Thoracic aorta (tissue), 2 donors: Measurements from ENCODE around the gene NAXE. TPM values are rescaled to one million over a fixed set of nuclear protein-coding genes. Genes with fewer than 3 reads are reported as not detected.
A peak's percentile ranks its signal among the peaks of the same experiment; 100 is the strongest.
"Not testable (repeated sequence)": the region's sequence is repeated elsewhere in the genome, so short reads cannot be mapped to it uniquely, and the experiment has no call there.

Source experiments
- ATAC-seq: fragments of 150-250 bp; one replicate; pipeline ENCODE4 v1.8.0; 2017; ENCODE audit warnings: low read depth; ENCODE audit not compliant: insufficient number of reproducible peaks, low FRiP score
- DNase-seq: peaks from one replicate; pipeline ENCODE4 v3.0.0-alpha.2; 2020; ENCODE audit warnings: low spot score
- H3K27ac ChIP-seq, 2 donors: fragments of 200-600 bp; sonication (generic); 1 replicate in 1 of 2; 2 replicates in 1 of 2; pipeline ENCODE4 v1.5.1; 2016; ENCODE audit warnings: mild to moderate bottlenecking in 2 of 2, moderate library complexity in 2 of 2
- H3K27me3 ChIP-seq: fragments of 200-600 bp; sonication (generic); replicated peaks from 2 replicates; pipeline ENCODE4 v1.6.0; 2016; ENCODE audit warnings: mild to moderate bottlenecking; ENCODE audit not compliant: insufficient read depth
- H3K36me3 ChIP-seq: fragments of 200-600 bp; sonication (generic); one replicate; pipeline ENCODE4 v1.5.1; 2016
- H3K4me1 ChIP-seq, 2 donors: fragments of 200-600 bp; sonication (generic); 1 replicate in 1 of 2; 2 replicates in 1 of 2; pipeline versions ENCODE4 v1.5.1 to v1.6.0; 2016; ENCODE audit warnings: low read depth in 2 of 2, mild to moderate bottlenecking in 1 of 2; ENCODE audit not compliant: control insufficient read depth in 1 of 2
- H3K4me3 ChIP-seq: fragments of 200-600 bp; sonication (generic); 2 replicates; pipeline ENCODE4 v1.5.1; 2016; ENCODE audit warnings: mild to moderate bottlenecking
- H3K9me3 ChIP-seq: fragments of 200-600 bp; sonication (generic); 2 replicates; pipeline ENCODE4 v1.5.1; 2016
- CTCF ChIP-seq: fragments of 200-600 bp; sonication (generic); IDR thresholded peaks from one replicate; pipeline ENCODE4 v1.5.1; 2019; ENCODE audit warnings: antibody characterized with exemption
- total RNA-seq, 2 donors: library from RNA; depleted of rRNA; stranded (reverse); fragments of >200 nt; gene quantifications; one replicate each; pipeline versions ENCODE4 v1.1.0 to v1.2.3, GENCODE V29; 2016

The NAXE gene
- total RNA-seq, 2 donors from 2014 or later: 38.3 to 66.5 TPM

- H3K4me1 ChIP-seq: no peaks in the 10 kb centered on the region
- no peaks in the 10 kb centered on the region for H3K27me3 ChIP-seq
- TF ChIP-seq CTCF: peak; percentile 92
- no peaks in the 10 kb centered on the region for H3K36me3 ChIP-seq
- H3K27ac ChIP-seq: no peak overlapping the region
- no peak for ATAC-seq
- no peak for DNase-seq
- H3K4me3 ChIP-seq: no peak overlapping the region
- H3K9me3 ChIP-seq: no peaks in the 10 kb centered on the region
These were observed 7.6 kb upstream of the NAXE start for GRCh38 chr1:156583821-156584622.

- Histone ChIP-seq H3K9me3 (no peaks in the 10 kb centered on the region), H3K27me3 (no peaks in the 10 kb centered on the region), H3K27ac (no peak overlapping the region), H3K4me1 (no peaks in the 10 kb centered on the region), H3K36me3 (no peaks in the 10 kb centered on the region), H3K4me3 (no peak overlapping the region)
- no peak for TF ChIP-seq CTCF
- no peak for ATAC-seq
- no peak for DNase-seq
These were observed 6.8 kb upstream of the NAXE start for GRCh38 chr1:156584813-156585212.

GRCh38 chr1:156586323-156586722 lies 5.3 kb upstream of the NAXE start:
- Histone ChIP-seq H3K9me3 (no peaks in the 10 kb centered on the region), H3K27me3 (no peaks in the 10 kb centered on the region), H3K27ac (no peak overlapping the region), H3K4me1 (peaks cover 0 to 5% of the 10 kb centered on the region in 2 donors), H3K36me3 (no peaks in the 10 kb centered on the region), H3K4me3 (no peak overlapping the region)
- ATAC-seq (no peak), DNase-seq (no peak)
- TF ChIP-seq CTCF: no peak

GRCh38 chr1:156586892-156587477 lies 4.6 kb upstream of the NAXE start:
- Histone ChIP-seq H3K27me3 (no peaks in the 10 kb centered on the region), H3K27ac (no peak overlapping the region), H3K36me3 (no peaks in the 10 kb centered on the region), H3K9me3 (no peaks in the 10 kb centered on the region), H3K4me3 (no peak overlapping the region), H3K4me1 (peaks cover 0 to 7% of the 10 kb centered on the region in 2 donors)
- DNase-seq (no peak), ATAC-seq (no peak)
- no peak for TF ChIP-seq CTCF

GRCh38 chr1:156587927-156588326 lies 3.6 kb upstream of the NAXE start:
- H3K36me3 ChIP-seq, H3K27me3 ChIP-seq, H3K27ac ChIP-seq, H3K9me3 ChIP-seq, H3K4me3 ChIP-seq, DNase-seq, ATAC-seq: not testable (repeated sequence)
- peaks cover 4 to 15% of the 10 kb centered on the region in 2 donors for H3K4me1 ChIP-seq
